ENCODE data around the gene PTPRN2.

DNA sequence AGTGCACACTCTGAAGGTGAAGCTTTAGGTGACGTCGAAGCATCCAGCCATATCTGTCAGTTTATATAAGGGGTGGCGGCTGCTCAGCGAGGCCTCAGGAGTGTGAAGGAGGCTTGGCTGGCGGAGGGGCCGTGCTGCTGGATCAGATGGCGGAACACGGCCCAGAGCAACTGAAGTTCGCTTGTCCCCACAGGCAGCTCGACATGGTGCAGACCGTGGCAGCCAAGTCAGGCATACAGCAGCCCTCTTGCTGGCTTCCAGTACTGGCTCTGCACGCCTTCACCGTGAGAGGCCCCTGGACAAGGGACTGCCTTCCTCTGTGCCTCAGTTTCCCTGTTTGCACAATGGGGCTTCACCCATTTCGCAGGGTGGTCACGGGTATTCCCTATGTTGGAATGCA is 807.3 kb downstream of the PTPRN2 start:
- TF ChIP-seq POLR2AphosphoS5 (IDR thresholded peaks at IDR 0.05) (no peak), POLR2A (IDR thresholded peaks at IDR 0.05) (no peak), EP300 (IDR thresholded peaks at IDR 0.05) (no peak)
- TF ChIP-seq, protein P1, sequence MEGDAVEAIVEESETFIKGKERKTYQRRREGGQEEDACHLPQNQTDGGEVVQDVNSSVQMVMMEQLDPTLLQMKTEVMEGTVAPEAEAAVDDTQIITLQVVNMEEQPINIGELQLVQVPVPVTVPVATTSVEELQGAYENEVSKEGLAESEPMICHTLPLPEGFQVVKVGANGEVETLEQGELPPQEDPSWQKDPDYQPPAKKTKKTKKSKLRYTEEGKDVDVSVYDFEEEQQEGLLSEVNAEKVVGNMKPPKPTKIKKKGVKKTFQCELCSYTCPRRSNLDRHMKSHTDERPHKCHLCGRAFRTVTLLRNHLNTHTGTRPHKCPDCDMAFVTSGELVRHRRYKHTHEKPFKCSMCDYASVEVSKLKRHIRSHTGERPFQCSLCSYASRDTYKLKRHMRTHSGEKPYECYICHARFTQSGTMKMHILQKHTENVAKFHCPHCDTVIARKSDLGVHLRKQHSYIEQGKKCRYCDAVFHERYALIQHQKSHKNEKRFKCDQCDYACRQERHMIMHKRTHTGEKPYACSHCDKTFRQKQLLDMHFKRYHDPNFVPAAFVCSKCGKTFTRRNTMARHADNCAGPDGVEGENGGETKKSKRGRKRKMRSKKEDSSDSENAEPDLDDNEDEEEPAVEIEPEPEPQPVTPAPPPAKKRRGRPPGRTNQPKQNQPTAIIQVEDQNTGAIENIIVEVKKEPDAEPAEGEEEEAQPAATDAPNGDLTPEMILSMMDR (IDR thresholded peaks at IDR 0.05) = no peak

Measured in sigmoid colon (tissue), 4 donors.